ENCODE measurements around the gene MBTPS1. TPM values are rescaled to one million over a fixed set of nuclear protein-coding genes. Genes with fewer than 3 reads are reported as not detected.

MBTPS1 gene
- total and polyA plus RNA-seq, 9 of the 15 experiments (the other 6 are each of a cell fraction or from before 2014, with no cell fraction given), result 2.8 to 57.6 (median 43.8) TPM

DNA sequence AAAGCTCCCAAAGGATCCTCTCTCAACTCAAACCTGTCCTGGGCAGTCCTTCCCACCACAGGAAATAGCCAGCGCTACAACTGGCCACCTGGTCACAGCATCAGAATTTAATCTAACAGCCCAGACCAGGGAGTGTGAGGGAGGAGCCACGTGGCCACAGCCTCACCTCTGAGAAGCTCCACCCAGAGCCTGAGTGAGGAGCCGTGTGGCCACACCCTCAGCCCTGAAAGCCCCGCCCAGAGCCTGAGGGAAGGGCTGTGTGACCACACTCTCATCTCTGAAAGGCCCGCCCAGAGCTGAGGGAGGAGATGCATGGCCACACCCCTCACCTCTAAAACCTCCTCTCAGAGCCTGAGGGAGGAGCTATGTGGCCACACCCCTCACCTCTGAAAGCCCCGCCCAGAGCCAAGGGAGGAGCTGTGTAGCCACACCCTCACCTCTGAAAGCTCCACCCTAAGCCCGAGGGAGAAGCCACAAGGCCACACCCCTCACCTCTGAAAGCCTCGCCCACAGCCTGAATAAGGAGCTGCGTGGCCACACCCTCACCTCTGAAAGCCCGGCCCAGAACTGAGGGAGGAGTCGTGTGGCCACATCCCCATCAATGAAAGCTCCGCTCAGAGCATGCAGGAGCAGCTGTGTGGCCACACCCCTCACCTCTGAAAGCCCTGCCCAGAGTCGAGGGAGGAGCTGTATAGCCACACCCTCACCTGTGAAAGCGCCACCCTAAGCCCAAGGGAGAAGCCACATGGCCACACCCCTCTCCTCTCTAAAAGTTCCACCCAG, 102.8 kb downstream of the MBTPS1 start (continued):
- TF ChIP-seq, protein P1, sequence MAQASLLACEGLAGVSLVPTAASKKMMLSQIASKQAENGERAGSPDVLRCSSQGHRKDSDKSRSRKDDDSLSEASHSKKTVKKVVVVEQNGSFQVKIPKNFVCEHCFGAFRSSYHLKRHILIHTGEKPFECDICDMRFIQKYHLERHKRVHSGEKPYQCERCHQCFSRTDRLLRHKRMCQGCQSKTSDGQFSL (CRISPR knock-in tag; IDR thresholded peaks at IDR 0.05), result no peak
- TF ChIP-seq, protein P1 (tag; IDR thresholded peaks at IDR 0.05), result no peak
- TF ChIP-seq ZNF57 (CRISPR knock-in tag; IDR thresholded peaks at IDR 0.05) (no peak), SMC3 (conservative IDR thresholded peaks at IDR 0.05; ENCODE audit: insufficient read depth, low read depth, low read length) (no peak), NCOR1 (IDR thresholded peaks at IDR 0.05) (no peak), PPARD (CRISPR knock-in tag; IDR thresholded peaks at IDR 0.05) (no peak), ATF7 (IDR thresholded peaks at IDR 0.05) (peak; percentile 88), ZNF583 (CRISPR knock-in tag; IDR thresholded peaks at IDR 0.05) (no peak), COPS2 (conservative IDR thresholded peaks at IDR 0.05) (no peak), ZNF431 (CRISPR knock-in tag; IDR thresholded peaks at IDR 0.05) (no peak), ADNP (tag; IDR thresholded peaks at IDR 0.05) (no peak), SMARCC2 (IDR thresholded peaks at IDR 0.05; ENCODE audit: low read depth) (no peak), KDM2B (CRISPR knock-in tag; IDR thresholded peaks at IDR 0.05) (no peak), ZNF75A (CRISPR knock-in tag; IDR thresholded peaks at IDR 0.05) (no peak), SAP30 (IDR thresholded peaks at IDR 0.05; ENCODE audit: borderline replicate concordance, insufficient read depth, low read depth, low read length, poor library complexity, severe bottlenecking) (no peak), ZEB2 (IDR thresholded peaks at IDR 0.05) (peak; percentile 63; the same call in 1 of the 2 replicates), YBX1 (IDR thresholded peaks at IDR 0.05) (no peak), ZNF232 (CRISPR knock-in tag; IDR thresholded peaks at IDR 0.05) (no peak), IRF2 (CRISPR knock-in tag; IDR thresholded peaks at IDR 0.05) (no peak)
- TF ChIP-seq, protein P2, sequence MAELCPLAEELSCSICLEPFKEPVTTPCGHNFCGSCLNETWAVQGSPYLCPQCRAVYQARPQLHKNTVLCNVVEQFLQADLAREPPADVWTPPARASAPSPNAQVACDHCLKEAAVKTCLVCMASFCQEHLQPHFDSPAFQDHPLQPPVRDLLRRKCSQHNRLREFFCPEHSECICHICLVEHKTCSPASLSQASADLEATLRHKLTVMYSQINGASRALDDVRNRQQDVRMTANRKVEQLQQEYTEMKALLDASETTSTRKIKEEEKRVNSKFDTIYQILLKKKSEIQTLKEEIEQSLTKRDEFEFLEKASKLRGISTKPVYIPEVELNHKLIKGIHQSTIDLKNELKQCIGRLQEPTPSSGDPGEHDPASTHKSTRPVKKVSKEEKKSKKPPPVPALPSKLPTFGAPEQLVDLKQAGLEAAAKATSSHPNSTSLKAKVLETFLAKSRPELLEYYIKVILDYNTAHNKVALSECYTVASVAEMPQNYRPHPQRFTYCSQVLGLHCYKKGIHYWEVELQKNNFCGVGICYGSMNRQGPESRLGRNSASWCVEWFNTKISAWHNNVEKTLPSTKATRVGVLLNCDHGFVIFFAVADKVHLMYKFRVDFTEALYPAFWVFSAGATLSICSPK (IDR thresholded peaks at IDR 0.05; ENCODE audit: borderline replicate concordance), result no peak
- TF ChIP-seq, protein P3, sequence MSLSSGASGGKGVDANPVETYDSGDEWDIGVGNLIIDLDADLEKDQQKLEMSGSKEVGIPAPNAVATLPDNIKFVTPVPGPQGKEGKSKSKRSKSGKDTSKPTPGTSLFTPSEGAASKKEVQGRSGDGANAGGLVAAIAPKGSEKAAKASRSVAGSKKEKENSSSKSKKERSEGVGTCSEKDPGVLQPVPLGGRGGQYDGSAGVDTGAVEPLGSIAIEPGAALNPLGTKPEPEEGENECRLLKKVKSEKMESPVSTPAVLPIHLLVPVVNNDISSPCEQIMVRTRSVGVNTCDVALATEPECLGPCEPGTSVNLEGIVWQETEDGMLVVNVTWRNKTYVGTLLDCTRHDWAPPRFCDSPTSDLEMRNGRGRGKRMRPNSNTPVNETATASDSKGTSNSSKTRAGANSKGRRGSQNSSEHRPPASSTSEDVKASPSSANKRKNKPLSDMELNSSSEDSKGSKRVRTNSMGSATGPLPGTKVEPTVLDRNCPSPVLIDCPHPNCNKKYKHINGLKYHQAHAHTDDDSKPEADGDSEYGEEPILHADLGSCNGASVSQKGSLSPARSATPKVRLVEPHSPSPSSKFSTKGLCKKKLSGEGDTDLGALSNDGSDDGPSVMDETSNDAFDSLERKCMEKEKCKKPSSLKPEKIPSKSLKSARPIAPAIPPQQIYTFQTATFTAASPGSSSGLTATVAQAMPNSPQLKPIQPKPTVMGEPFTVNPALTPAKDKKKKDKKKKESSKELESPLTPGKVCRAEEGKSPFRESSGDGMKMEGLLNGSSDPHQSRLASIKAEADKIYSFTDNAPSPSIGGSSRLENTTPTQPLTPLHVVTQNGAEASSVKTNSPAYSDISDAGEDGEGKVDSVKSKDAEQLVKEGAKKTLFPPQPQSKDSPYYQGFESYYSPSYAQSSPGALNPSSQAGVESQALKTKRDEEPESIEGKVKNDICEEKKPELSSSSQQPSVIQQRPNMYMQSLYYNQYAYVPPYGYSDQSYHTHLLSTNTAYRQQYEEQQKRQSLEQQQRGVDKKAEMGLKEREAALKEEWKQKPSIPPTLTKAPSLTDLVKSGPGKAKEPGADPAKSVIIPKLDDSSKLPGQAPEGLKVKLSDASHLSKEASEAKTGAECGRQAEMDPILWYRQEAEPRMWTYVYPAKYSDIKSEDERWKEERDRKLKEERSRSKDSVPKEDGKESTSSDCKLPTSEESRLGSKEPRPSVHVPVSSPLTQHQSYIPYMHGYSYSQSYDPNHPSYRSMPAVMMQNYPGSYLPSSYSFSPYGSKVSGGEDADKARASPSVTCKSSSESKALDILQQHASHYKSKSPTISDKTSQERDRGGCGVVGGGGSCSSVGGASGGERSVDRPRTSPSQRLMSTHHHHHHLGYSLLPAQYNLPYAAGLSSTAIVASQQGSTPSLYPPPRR (CRISPR knock-in tag; IDR thresholded peaks at IDR 0.05; ENCODE audit: borderline replicate concordance), result no peak
- TF ChIP-seq, protein P4, sequence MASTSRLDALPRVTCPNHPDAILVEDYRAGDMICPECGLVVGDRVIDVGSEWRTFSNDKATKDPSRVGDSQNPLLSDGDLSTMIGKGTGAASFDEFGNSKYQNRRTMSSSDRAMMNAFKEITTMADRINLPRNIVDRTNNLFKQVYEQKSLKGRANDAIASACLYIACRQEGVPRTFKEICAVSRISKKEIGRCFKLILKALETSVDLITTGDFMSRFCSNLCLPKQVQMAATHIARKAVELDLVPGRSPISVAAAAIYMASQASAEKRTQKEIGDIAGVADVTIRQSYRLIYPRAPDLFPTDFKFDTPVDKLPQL (IDR thresholded peaks at IDR 0.05; ENCODE audit: extremely low read depth, insufficient read length), result no peak
